GM18861 (cell line): ENCODE measurements around the gene CHST15.
"Not testable (repeated sequence)": the region's sequence is repeated elsewhere in the genome, so short reads cannot be mapped to it uniquely, and the experiment has no call there.

Experiments used
- ATAC-seq: cut with Tn5 transposase; IDR thresholded peaks from one replicate; pipeline ENCODE4 v1.9.1; 2021; ENCODE audit not compliant: unreplicated experiment

CHST15 gene

DNA sequence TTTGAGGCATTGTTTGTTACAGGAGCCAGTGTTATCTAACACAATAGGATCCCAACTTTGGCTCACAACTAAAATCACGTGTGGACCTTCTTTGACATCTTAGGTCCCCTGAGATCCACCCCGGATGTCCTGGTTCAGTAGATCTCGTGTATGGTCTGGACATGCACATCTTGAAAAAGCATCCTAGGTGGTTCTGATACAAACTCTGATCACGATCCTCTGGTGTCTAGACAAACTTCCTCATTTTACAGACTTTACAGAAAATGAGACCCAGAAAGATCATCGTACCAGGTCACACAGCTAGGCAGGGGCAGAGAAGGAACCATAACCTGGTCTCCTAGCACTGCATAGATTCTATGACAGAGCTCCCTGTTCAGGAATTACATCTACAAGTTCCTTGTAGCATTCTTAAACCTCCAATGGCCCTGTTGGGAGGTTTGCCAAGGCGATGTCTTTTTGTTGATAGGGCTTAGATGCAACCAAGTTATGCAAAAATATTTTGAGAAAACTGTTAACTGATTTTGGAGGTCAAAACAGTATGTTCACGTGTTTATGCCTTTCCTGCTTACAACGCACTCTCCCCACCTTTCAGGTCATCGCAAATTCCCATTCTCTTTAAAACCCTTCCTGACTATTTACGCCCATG is 30.8 kb upstream of the CHST15 start:
- peak; percentile 71 for ATAC-seq

DNA sequence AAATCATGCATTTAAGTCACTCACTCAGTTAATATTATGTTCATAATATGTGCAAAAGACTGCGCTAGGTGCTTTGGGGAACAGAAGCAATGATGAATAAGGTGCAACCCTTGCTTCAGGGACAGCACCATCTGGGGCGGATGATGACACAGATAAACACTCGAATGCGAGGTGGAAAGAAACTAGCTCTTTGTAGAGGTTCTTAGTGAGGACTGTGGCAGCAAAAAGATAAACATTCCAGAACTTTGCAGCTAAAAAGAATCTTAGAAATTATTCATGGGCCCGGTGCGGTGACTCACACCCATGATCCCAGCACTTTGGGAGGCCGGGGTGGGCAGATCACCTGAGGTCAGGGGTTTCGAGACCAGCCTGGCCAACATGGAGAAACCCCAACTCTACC is 29.8 kb upstream of the CHST15 start:
- no peak for ATAC-seq

DNA sequence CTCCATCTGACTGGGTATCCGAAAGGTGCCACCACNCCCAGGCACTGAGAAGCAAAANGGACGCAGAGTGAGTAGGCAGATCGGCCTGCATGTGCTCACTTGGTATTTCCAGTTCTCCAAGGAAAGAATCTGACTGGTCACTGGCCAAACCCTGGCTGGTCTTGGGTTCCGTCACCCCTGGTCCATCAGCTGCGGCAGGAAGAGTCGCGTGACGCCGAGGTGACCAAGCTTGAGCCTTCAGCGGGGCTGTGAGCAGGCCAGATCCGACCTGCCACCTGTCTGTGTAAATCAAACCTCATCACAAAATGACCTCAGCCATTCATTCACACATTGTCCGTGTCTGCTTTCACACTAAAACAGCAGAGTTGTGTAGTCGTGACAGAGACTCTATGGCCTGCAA is 28.8 kb upstream of the CHST15 start:
- ATAC-seq = no peak

DNA sequence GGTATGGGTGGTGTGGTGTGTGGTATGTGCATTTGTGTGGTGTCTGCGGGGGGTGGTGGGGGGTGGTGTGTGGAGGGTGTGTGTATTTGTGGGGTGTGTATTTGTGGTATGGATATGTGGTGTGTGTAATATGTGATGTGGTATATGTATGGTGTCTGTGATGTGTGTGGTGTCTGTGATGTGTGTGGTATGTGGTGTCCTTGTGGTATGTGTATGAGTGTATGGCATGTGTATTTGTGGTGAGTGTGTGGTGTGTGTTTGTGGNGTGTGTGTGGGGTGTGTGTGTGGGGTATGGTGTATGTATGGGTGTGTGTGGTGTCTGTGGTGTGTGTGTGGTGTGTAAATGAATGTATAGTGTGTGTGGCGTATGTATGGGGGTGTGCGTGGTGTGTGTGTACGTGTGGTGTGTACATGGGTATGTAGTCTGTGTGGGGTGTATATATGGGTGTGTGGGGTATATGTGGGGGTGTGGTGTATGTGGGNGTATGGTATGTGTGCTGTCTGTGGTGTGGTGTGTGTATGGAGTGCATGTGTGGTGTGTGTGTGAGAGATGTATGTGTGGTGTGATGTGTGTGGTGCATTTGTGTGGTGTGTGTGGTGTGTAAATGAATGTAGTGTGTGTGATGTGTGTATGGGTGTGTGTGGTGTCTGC is 27.1 kb upstream of the CHST15 start:
- no peak for ATAC-seq

DNA sequence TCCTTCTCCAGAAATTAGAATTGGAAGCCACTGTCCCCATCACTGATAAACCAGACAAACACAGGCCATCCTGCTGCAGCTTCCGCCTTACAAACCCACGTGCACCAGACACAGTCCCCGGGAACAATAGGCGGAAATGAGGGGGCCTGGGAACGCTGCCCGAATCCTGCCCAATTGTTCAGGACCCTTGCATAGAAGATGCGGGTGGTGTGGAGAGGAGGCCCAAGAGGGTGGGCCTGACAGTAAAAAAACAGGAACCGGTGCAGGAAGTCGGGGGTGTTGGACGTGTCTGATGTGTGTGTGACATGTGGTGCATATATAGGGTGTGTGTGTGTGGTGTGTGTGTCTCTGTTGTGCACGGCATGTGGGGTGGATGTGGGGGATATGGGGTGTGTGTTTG is 26.5 kb upstream of the CHST15 start:
- no peak for ATAC-seq

DNA sequence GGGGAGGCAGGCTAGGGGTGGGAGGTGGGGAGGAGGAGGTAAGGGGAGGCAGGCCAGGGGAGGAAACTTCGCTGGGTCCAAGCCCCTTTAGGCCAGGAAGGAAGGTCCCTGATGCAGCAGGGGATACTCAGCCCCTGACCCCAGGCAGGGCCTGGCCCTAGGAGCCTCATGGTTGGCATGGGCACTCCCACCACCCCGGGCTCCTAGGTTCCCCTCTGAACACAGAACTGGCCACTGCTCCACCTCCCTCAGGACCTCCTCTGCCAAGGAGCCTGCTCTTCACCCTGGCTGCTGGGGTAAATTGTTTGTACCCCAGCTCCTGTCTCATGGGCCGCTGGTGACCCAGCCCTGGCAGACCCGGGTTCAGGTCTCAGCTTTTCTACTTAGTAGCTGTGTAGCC is 25.8 kb upstream of the CHST15 start:
- ATAC-seq = no peak

DNA sequence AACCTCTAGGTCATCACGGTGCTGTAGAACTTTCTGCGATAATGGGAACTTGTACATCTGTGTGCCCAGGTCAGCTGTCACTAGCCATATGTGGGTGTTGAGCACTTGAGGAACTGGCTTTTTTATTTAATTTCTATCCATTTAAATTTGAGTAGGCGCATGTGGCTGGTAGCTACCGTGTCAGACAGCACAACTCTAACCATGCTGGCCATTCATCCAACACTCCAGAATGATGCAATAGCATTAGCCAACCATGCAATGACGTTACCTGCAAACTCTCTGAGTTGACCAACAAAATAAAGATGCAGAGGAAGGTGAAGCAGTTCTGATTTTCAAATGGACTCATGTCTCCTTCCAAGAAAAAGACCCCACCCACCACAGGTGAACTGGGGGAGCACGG is 24.4 kb upstream of the CHST15 start:
- ATAC-seq = no peak

DNA sequence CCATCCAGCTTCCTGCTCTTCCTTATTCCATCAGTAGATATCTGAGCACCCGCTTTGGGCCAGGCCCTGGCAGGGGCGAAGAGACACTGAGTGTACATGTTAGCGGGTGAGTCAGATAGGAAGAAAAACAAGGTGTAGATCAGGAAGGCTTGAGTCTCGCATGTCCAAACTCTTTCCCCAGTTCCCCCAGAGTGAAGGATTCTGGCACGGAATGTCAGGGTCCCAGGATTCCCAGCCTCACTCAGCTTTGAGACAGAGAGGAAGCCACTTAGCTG is 24.1 kb upstream of the CHST15 start:
- no peak for ATAC-seq

DNA sequence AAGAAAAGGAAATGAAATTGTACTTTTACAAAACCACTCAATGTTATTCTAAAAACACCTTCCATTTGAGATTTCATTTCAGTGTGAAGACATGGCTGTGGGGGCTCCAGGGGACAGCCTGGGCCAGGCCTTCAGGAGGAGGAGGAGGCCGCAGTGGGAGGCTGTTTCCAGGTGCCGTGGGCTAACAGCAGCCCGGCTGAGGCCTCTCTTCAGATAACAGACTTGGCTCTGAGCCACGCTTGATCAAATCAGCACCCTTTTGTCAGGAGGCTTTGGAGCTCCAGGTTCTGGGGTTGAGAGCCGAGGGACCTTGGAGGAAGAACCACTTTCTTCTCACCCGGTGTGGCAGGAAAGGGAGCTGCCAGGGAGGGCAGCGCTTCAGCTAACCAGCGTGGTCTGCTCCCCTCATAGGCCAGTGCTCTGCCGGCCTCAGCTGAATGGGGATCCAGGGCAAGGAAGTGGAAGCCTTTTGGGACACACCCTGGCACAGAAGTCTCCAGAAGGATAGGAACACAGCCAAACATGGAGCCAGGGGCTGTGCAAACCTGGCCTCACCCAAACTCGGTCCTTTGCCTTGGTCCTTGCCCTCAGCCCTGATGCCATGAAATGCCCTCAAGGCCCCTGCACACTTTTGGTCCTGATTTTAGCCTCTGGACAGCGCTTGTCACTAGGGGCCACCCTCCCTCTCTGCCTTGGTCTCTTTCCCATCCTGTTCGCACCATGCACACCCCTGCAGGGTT is 23.5 kb upstream of the CHST15 start:
- ATAC-seq = no peak

DNA sequence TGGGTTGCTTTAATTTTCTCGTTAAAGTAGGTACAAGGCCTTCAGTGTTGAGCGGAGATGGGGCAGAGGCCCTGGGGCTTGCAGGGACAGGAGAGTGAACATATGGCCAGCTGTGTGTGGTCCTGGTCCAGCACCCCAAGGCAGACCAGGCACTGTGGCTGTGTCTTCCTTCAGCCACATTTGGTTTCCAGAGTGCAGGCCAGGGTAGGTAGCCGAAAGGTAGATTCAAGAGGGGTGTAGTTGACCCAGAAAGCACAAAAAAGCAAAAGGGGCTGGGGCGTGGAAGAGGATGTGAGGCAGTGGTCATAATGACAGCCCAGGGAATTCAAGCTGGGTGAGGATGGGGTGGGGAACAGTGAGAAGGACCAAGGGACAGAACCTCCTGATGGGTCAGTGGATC is 21.3 kb upstream of the CHST15 start:
- ATAC-seq = no peak

DNA sequence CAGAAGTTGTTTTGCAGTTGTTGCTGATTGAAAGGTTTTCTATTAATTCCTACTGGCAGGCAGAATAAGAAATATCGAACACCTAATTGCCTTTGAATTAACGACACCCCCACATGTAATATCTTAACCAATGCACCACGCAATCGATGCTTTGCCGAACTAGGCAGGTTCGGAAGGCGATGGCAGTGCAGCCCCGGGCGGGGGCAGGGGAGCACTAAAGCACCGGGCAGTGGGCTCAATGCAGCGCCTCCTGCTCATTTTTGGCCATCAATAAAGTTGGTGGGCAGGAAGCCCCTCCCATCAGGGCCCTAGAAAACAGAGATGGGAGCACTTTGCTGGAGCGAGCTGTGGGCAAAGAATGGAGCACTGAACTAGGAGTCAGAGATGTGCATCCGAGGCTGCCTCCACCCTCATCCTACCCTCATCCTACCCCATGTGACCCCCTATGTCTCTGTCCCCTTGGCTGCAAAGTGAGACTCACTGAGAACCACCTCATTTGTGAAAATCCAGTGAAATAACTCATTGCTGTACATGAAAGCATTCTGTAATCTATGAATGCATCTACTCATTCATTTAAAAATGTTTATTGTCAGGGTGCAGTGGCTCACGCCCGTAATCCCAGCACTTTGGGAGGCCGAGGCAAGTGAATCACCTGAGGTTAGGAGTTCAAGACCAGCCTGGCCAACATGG is 19.6 kb upstream of the CHST15 start:
- ATAC-seq = no peak

DNA sequence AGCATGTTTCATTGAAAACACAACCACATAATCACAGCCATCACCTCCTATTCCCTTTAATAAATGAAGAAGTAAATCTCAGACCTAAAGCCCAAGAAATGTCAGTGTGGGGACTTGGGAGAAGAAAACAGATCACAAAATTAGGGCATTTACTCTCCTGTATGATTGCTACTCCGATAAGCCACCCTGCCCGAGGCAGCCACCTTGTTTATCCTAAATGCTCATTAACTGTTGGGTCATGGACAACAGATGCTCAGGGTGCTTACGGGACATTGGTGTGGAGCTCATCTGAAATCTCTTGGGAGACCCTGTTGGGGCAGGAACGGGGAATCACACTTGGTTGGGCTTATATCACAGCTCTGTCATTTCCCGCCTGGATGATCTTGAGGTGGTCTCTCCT is 17.5 kb upstream of the CHST15 start:
- ATAC-seq = no peak

DNA sequence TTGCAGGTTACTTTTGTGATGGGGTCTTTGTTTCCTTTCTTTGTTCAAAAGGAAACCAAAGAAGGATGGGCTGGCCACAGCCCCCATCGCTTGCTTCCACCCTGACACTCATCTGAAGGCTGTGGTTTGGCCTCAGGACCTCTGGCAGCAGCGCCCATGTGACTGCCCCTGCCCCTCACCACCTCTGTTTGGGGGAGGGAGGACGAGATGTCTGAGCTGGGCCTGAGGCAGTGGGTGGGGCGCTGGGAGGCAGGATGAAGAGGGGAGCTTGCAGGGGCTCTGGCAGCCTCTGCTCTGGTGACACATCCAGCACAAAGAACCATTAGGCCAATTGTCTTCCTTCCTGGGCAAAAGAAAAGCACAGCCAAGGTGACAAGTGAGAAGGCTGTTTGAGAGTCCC is 15.9 kb upstream of the CHST15 start:
- no peak for ATAC-seq

DNA sequence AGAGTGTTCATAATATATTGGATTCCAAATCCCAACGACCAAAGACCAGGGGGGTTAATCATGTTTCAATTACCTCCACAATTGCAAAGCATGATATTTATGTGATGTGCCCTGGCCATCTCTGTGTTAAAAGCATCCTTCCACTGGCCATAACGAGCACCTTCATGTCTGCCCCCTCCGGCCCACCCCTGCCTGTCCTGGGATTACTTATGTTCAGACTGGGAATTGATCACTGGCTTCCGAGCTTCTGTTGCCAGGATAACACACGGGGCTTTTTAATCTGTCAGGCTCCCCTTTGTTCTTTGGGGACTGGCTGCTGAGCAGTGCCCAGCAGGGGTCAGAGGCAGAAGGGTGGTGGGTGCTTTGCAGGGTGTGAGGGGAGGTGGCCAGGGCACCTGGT is 13.7 kb upstream of the CHST15 start:
- ATAC-seq = no peak

DNA sequence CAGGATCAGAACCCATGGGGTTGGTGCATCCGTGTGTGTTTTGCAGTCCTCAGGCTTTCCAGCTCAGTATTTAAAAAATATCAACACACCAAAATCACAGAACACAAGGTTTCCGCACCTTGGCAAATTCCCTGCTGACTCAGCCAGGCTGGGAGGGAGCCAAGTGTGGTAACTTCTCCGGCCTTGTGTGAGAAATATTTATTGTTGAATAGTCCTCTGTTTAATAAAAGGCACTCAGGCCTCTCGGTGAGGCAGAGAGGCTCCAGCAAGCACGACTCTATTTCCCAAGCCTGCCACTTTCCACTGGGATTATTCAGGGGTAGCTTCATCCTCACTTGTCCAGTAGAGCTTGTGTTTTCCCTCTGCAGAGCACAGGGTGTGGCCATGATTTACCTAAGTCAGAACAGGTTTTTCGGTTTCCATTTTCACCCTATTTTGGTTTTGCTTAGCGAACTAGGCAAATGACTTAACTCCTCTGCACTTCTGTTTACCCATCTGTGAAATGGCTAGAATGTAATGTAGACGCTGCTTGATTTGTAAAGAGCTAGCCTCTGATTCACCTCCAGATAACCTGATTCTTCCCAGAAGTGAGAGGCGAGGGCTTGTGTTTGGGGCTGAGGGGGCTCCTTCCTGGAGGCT is 13.0 kb upstream of the CHST15 start:
- peak; percentile 81 for ATAC-seq

DNA sequence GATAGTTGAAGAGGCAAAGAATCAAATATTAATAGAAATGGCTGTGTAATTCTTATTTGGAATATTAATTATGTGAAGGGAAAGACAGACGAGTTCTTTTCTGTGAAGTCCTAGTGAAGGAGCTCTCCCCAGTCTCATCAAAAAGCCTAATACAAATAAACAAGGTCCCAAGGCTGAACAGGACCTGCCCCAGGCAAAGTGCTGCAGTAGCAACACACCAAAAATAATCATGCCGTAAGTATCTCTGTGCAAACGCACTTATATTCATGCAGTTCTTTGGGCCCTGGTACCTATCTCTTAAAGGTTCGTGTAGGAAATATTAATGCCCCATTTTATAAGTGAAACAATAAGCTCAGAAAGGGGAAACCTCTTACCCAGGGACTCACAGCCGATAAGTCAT is 12.2 kb upstream of the CHST15 start:
- no peak for ATAC-seq

DNA sequence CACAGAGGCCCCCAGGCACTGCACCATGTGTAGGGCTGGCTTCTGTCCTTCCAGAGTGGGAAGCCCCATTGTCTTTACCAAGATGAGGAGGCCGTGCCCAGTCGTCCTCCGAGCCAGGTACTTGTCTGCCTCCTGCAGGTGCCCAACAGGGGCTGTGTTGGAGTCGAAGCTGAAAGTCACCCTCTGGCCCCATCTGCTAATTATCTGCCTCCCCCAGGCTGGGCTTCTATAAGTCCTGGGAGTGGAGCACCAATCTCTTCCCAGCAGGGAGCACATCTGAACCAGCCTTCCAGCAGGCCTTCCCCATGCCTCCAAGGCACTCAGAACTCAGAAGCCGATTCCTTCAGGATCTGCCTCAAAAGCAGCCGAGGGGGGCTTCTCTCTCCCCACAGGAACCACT is 11.6 kb upstream of the CHST15 start:
- ATAC-seq = no peak

DNA sequence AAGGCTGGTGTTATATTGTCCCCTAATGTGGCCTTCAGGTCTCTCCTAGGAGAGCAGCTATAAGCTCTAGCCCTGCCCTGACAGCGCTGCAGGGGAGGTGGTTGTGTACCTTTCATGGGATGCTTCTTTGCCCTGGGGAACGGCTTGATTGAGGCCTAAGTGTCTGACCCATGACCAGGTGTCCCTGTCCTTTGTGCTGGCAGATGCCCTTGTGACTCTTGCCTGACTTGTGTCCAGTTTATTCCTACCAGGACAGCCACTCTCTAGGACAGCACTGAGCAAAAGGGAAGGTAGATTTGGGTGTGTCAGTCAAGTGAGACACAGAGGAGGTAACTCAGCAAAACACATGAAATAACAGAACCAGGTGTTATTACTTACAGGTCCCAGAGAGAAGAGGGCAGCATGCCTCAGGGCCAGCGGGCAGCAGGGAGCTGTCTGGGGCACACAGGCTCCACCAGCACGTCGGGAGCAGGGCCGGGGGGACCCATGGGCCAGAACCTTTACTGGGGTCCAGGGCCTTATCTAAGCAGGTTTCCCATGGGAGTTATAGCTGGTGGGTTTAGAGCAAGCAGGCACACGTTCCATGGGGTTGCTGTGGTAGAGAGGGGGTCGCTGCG is 10.7 kb upstream of the CHST15 start:
- no peak for ATAC-seq

DNA sequence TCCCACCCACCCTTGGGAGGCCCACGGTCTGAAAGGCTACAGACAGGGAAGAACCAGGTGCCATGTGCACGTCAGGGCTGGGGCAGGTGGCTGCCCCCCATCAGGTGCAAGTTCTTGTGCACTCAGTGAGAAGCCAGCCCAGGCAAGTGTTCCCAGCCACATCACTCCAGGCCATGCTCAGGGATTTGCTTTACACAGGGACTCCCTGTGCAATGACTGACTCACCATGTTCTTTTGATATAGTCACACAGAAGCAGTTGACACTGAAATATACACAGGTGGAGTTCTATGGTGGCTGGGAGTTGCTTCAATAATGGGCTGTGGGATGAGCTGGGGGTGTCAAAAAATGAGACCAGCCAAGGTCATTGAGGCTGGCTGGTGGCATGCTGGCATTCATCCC is 8.0 kb upstream of the CHST15 start:
- no peak for ATAC-seq

DNA sequence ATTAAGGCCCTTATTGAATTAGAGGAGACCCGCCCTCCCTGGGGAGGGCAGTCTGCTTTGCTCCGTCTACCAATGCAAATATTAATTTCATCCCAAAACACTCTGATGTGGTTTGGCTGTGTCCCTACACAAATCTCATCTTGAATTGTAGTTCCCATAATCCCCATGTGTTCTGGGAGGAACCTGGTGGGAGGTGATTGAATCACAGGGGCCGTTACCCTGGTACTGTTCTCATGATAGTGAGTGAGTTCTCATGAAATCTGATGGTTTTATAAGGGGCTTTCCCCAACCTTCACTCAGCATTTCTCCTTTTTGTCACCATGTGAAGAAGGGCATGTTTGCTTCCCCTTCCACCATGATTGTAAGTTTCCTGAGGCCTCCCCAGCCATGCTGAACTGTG is 7.3 kb upstream of the CHST15 start:
- not testable (repeated sequence) for ATAC-seq

DNA sequence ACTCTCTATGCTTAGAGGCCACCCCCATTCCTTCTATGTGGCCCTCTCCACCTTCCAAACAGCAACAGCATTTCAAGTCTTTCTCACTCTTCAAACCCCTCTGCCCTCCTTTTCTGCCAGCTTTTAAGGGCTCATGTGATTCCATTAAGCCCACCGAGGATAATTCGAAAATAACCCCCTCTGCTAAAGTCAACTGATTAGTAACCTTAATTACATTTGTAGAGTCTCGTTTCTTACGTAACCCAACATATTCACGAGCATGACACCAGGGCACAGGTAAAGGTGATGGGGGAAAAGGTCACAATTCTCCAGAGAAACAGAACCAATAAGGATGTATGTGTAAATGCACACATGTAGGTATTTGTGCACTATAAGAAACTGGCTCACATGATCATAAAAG is 6.7 kb upstream of the CHST15 start:
- no peak for ATAC-seq
